PFSK-1 (cell line): ENCODE results near the gene TBCE.

Experiments
- FOXP2 ChIP-seq: optimal IDR thresholded peaks from 2 replicates; pipeline ENCODE3; 2011; ENCODE audit warnings: borderline replicate concordance, control low read depth, inconsistent platforms; ENCODE audit not compliant: insufficient read depth; ENCODE audit errors: extremely low read length, extremely low read depth
- POLR2AphosphoS5 ChIP-seq: IDR thresholded peaks from 2 replicates; pipeline ENCODE4 v1.6.1; 2012; ENCODE audit warnings: low read depth, mild to moderate bottlenecking, control low read depth, low read length, moderate library complexity
- REST ChIP-seq, 2 experiments: IDR thresholded peaks; 2 replicates each; pipeline versions ENCODE4 v1.6.1 to v1.8.0; 2011 to 2012; ENCODE audit warnings: low read depth in 2 of 2, low read length in 2 of 2, control low read depth in 1 of 2, inconsistent platforms in 1 of 2, mild to moderate bottlenecking in 1 of 2, moderate library complexity in 1 of 2; ENCODE audit not compliant: insufficient read depth in 1 of 2

DNA sequence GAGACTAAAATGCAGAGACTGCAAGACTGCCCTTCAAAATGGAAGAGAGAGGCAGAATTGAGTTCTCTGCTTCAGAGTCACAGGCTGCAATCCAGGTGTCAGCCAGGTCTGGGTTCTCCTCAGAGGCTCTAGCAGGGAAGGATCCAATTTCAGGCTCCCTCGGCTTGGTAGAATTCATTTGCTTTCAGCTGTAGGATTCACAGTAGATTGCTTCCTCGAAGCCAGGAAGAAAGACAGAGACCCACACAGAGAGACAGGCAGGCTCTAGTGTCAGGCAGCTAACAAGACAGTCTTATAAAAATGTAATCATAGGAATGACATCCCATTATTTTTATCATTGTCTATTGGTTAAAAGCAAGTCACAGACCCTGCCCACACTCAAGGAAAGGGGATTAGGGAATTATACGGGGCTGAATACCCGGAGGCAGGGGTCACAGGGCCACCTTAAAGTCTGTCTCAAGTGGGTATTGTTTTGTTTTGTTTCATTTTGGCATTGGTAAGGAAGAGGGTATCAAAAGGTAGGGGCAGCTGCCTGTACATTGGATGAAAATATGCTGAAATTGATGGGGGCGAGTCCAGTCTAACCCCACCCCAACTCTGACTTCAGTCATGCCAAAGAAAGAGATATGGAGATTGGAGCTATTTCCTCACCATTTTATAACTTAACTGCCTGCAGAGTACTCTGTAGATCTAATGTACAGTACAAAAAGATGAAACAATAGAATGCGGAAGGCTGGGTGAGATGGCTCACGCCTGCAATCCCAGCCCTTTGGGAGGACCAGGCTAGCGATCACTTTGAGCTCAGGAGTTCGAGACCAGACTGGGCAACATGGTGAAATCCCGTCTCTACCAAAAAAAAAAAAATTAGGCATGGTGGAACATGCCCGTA is 9.5 kb upstream of the TBCE start:
- TF ChIP-seq REST (IDR thresholded peaks at IDR 0.05; ENCODE audit: insufficient read depth in 1 of 2, low read depth in 2 of 2, low read length in 2 of 2) (no peak), POLR2AphosphoS5 (no peak), FOXP2 (no peak)
